SK-N-SH (cell line): ENCODE data around the gene DDAH1. TPM values are rescaled to one million over a fixed set of nuclear protein-coding genes. Genes with fewer than 3 reads are reported as not detected.

Experiments used
- CHD2 ChIP-seq: fragments of 150-350 bp; IDR thresholded peaks from 2 replicates; pipeline ENCODE4 v1.6.1; 2018; ENCODE audit warnings: low read length; ENCODE audit not compliant: partially characterized antibody
- CTCF ChIP-seq: fragments of 200-600 bp; sonication (generic); IDR thresholded peaks from 2 replicates; pipeline ENCODE4 v1.6.1; 2017; ENCODE audit warnings: antibody characterized with exemption, mild to moderate bottlenecking, moderate library complexity
- FOSL2 ChIP-seq: IDR thresholded peaks from 2 replicates; pipeline ENCODE4 v1.4.0; 2012; ENCODE audit warnings: low read depth, mild to moderate bottlenecking, moderate library complexity, borderline replicate concordance
- FOXJ3 ChIP-seq: sonication (generic); formaldehyde crosslinking; IDR thresholded peaks from 2 replicates; pipeline ENCODE4 v1.5.1; 2020; ENCODE audit warnings: mild to moderate bottlenecking, missing genetic modification reagents
- FOXM1 ChIP-seq: IDR thresholded peaks from 2 replicates; pipeline ENCODE4 v1.4.0; 2012; ENCODE audit warnings: low read depth, mild to moderate bottlenecking
- GABPA ChIP-seq: IDR thresholded peaks from 2 replicates; pipeline ENCODE4 v1.4.0; 2012; ENCODE audit warnings: low read depth, mild to moderate bottlenecking
- JUND ChIP-seq: IDR thresholded peaks from 2 replicates; pipeline ENCODE4 v1.4.0; 2012
- MEF2A ChIP-seq: IDR thresholded peaks from 2 replicates; pipeline ENCODE4 v1.4.0; 2012; ENCODE audit warnings: low read depth, borderline replicate concordance
- POLR2AphosphoS5 ChIP-seq: IDR thresholded peaks from 2 replicates; pipeline ENCODE4 v1.6.1; 2012; ENCODE audit warnings: low read depth, low read length
- RAD21 ChIP-seq: IDR thresholded peaks from 2 replicates; pipeline ENCODE4 v1.6.1; 2012; ENCODE audit warnings: mild to moderate bottlenecking, low read length
- RCOR1 ChIP-seq: fragments of 150-350 bp; IDR thresholded peaks from 2 replicates; pipeline ENCODE4 v1.6.1; 2017; ENCODE audit warnings: antibody characterized with exemption, low read length
- REST ChIP-seq: IDR thresholded peaks from 2 replicates; pipeline ENCODE4 v1.6.1; 2012; ENCODE audit warnings: mild to moderate bottlenecking, low read depth, low read length, moderate library complexity
- RFX5 ChIP-seq: IDR thresholded peaks from 2 replicates; pipeline ENCODE4 v1.6.1; 2012; ENCODE audit warnings: mild to moderate bottlenecking, improper control_type of control experiment, low read length
- SMC3 ChIP-seq: IDR thresholded peaks from 2 replicates; pipeline ENCODE4 v1.6.1; 2012; ENCODE audit warnings: low read depth, low read length, improper control_type of control experiment
- TAF1 ChIP-seq: IDR thresholded peaks from 2 replicates; pipeline ENCODE4 v1.6.1; 2012; ENCODE audit warnings: low read depth, mild to moderate bottlenecking, low read length, moderate library complexity, borderline replicate concordance
- TCF12 ChIP-seq: IDR thresholded peaks from 2 replicates; pipeline ENCODE4 v1.4.0; 2012
- TEAD4 ChIP-seq: IDR thresholded peaks from 2 replicates; pipeline ENCODE4 v1.4.0; 2012; ENCODE audit warnings: mild to moderate bottlenecking, borderline replicate concordance; ENCODE audit not compliant: insufficient read depth
- USF1 ChIP-seq: IDR thresholded peaks from 2 replicates; pipeline ENCODE4 v1.4.0; 2012; ENCODE audit warnings: low read depth, borderline replicate concordance
- polyA plus RNA-seq, 3 experiments: library from polyadenylated mRNA; depleted of rRNA; stranded (reverse); fragments of >200 nt; gene quantifications; 2 replicates each; pipeline ENCODE4 v1.2.3, GENCODE V29; 2012
- TF ChIP-seq, protein P1 (sequence below): IDR thresholded peaks from 2 replicates; pipeline ENCODE4 v1.4.0; 2012; ENCODE audit warnings: low read depth, borderline replicate concordance

The DDAH1 gene
- polyA plus RNA-seq, 1 of the 3 experiments (the other 2 are of a cell fraction): 64.3 TPM

GRCh38 chr1:85276215-85276977, 188.6 kb downstream of the DDAH1 start, which contains the start of gene BCL10 (continued):
- TF ChIP-seq, protein P1, sequence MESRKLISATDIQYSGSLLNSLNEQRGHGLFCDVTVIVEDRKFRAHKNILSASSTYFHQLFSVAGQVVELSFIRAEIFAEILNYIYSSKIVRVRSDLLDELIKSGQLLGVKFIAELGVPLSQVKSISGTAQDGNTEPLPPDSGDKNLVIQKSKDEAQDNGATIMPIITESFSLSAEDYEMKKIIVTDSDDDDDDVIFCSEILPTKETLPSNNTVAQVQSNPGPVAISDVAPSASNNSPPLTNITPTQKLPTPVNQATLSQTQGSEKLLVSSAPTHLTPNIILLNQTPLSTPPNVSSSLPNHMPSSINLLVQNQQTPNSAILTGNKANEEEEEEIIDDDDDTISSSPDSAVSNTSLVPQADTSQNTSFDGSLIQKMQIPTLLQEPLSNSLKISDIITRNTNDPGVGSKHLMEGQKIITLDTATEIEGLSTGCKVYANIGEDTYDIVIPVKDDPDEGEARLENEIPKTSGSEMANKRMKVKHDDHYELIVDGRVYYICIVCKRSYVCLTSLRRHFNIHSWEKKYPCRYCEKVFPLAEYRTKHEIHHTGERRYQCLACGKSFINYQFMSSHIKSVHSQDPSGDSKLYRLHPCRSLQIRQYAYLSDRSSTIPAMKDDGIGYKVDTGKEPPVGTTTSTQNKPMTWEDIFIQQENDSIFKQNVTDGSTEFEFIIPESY: no peak
- TF ChIP-seq GABPA: peak; percentile 76
- TF ChIP-seq CHD2: peak; percentile 34
- TF ChIP-seq USF1: no peak
- peak; percentile 69; the same call in 1 of the 2 replicates for TF ChIP-seq POLR2AphosphoS5
- 0 out of 2 replicates have a peak, but pooled peaks have one; percentile 40 for TF ChIP-seq RFX5
- no peak for TF ChIP-seq RAD21
- no peak for TF ChIP-seq SMC3
- TF ChIP-seq FOSL2: no peak
- TF ChIP-seq TCF12: no peak
- no peak for TF ChIP-seq FOXM1
- TF ChIP-seq RCOR1: no peak
- no peak for TF ChIP-seq REST
- TF ChIP-seq JUND: no peak
- no peak for TF ChIP-seq MEF2A
- no peak for TF ChIP-seq TEAD4
- no peak for TF ChIP-seq CTCF
- TF ChIP-seq TAF1: peak; percentile 52; the same call in 1 of the 2 replicates
- TF ChIP-seq FOXJ3 (CRISPR knock-in tag): no peak
